Stimulated activated naive CD4-positive, alpha-beta T cell treated with Interleukin-2 at 50 U/mL for 16 hours (primary cell): Measurements from ENCODE around the gene OAT.

Source experiments
- DNase-seq: peaks from one replicate; lab custom pipeline; 2025; lab: John Stamatoyannopoulos, UW

The OAT gene

GRCh38 chr10:124353091-124353815 is 65.5 kb downstream of the OAT start:
- no peak for DNase-seq

- no peak for DNase-seq
Observed at GRCh38 chr10:124351481-124352220, 67.1 kb downstream of the OAT start.

DNA sequence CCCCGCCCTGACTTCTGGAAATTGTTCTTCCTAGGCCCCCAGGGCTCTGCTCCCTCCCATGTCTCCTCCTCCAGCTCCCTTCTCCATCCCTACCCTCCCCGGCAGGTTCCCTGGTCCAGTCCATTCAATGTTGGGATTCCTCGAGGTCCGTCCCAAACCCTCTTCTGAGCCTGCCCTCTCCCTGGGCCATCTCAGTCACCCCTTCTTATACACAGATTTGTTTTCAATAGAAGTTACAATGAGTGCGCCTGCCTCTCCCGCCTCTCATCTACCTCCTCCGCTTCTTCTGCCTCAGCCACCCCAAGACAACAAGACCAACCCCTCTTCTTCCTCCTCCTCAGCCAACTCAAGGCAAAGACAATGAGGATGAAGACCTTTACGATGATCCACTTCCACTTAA is 67.9 kb downstream of the OAT start:
- no peak for DNase-seq

DNA sequence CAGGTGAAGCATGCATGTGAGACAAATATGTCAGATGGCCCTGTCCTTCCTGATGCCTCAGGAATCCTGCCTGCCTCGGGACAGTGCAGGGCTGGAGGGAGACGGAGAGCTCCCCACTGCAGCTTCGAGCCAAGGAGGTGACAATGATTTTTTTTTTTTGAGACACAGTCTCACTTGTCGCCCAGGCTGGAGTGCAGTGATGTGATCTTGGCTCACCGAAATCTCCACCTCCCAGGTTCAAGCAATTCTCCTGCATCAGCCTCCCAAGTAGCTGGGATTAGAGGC is 68.8 kb downstream of the OAT start:
- DNase-seq = no peak

DNA sequence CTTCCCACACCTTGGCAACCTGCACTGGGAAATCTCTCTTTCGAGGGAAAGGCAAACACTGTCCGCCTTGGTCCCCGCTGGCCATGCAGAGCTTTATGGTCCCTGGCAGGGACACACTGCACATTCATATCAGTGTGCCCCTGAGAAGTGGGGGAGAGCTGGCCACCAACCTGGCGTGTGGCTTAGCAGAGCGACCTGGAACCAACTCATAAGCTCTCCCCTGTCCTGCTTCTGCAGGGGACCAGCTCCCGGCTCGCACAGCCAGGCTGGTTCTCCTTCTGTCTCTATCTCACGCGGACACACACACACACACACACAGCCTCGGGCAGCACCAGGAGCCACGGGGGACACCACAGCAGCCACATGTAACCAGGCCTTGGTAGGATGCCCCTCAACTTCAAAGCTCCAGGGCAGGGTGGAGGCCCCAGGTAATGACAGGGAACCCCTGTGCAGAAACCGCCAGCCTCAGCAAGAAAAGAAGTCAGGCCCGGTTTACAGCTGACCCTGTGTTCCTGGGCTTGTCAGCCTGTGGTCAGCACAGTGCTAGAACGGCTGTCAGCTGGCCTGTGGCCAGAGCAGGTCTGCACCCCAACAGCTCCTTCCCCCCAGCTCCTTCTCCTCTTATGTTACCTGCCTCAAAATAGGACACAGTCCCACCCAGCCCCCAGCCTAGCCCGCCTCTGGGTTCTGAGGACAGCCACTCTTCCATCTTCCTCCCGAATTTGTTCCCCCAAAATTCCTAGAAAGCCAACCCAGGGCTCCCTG is 69.3 kb downstream of the OAT start:
- no peak for DNase-seq

DNA sequence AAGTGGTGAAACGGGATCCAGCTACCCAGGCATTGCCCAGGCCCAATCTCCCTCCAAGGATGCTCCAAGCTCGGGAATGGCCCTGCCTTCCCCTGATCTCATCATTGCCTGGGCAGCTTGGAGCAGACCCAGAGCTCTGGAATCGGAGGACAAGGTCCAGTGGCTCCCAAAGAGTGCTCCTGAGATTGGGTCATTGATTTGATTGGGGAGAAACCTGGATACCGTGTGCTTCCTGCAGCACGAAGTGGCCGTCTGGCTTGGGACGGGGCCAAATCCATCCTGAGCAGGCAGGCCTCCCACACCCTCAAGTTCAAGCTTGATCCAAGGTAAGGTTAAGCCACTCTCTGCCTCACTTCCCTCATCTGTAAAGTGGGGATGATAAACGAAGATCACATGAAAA is 69.9 kb downstream of the OAT start:
- DNase-seq = no peak

GRCh38 chr10:124347956-124348355 is 70.8 kb downstream of the OAT start:
- no peak for DNase-seq
